ENCODE measurements around the gene ZNF124.

DNA sequence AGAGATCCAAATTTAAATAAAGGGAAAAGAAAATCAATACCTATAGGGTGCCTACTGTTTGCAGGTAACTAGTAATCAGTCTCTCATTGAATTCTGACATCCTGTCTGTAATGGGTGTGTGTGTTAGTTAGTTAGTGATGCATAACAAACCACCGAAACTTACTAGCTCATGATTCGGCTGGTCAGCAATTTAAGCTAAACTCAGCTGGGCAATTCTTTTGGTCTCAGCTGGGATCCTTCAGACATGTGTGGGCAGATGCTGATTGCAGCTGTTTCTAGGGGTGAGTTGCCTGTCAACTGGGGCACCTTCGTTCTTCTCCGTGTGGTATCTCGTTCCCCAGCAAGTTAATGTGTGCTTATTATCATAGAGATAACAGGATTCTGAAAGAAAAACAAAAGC, 40.2 kb upstream of the ZNF124 start:
- TF ChIP-seq FOXP1 (CRISPR knock-in tag; IDR thresholded peaks at IDR 0.05; ENCODE audit: borderline replicate concordance) = no peak
- no peak for TF ChIP-seq KAT7 (CRISPR knock-in tag; IDR thresholded peaks at IDR 0.05; ENCODE audit: borderline replicate concordance)
- no peak for TF ChIP-seq ELF4 (CRISPR knock-in tag; IDR thresholded peaks at IDR 0.05; ENCODE audit: low read depth)
- no peak for TF ChIP-seq ETV6 (CRISPR knock-in tag; IDR thresholded peaks at IDR 0.05)
- no peak for TF ChIP-seq GTF2I (CRISPR knock-in tag; conservative IDR thresholded peaks at IDR 0.05)
- TF ChIP-seq CTCF (IDR thresholded peaks at IDR 0.05) = no peak

Data from WTC11 (cell line).